HG02678 (cell line): ENCODE data around the gene YEATS2.
"Not testable (repeated sequence)": the region's sequence is repeated elsewhere in the genome, so short reads cannot be mapped to it uniquely, and the experiment has no call there.

Experiments
- ATAC-seq: cut with Tn5 transposase; IDR thresholded peaks from one replicate; pipeline ENCODE4 v1.9.1; 2021; ENCODE audit warnings: mild to moderate bottlenecking, moderate library complexity; ENCODE audit not compliant: unreplicated experiment

YEATS2 gene

DNA sequence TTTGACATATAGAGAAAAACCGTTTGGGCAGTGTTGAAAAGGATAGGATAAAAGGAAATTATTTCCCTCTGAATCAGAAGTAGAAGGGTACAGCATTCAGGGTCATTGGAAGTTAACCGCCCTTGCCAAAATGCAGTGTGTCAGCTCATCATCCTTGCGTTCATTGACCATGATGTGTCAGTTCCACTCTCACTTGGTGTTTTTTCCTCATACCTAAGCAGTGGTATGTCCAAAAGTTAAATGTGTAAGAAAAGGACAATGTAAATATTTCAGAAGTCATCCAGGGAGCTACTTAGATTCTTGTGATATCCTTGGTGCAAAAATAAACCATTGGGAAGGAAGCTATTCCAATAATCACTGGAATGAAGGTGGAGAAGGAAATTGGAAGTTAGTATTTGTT is 77.0 kb downstream of the YEATS2 start:
- no peak for ATAC-seq

- ATAC-seq = no peak
These were observed 78.2 kb downstream of the YEATS2 start for GRCh38 chr3:183775781-183776180.

- not testable (repeated sequence) for ATAC-seq
These were observed 78.9 kb downstream of the YEATS2 start for GRCh38 chr3:183776451-183776850.

DNA sequence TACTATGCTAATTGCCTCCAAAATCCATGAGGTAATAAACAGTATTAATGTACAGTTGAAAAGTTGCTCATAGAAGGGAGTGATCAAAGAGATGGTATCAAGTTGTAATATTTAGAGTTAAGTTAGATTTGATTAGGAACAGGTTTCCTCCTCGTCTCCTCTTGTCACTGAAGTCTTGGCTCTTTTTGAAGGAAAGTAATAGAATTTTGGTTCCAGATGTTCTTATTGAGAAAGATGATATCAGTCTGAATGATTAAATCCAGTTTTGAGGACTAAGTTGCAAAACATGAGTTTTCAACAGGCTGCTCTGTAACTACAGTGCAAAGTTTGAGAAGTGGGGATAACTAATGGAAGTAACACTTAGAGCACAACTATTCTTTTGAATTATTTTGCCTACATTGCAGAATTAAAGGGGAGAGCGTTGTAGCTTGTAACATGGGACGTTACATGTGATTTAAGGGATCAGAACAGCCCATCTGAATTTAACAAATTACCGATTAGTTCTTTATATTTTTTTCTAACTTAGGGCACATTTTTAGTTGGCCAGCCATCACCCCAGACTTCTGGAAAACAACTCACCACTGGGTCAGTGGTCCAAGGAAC is 79.5 kb downstream of the YEATS2 start:
- ATAC-seq = no peak

DNA sequence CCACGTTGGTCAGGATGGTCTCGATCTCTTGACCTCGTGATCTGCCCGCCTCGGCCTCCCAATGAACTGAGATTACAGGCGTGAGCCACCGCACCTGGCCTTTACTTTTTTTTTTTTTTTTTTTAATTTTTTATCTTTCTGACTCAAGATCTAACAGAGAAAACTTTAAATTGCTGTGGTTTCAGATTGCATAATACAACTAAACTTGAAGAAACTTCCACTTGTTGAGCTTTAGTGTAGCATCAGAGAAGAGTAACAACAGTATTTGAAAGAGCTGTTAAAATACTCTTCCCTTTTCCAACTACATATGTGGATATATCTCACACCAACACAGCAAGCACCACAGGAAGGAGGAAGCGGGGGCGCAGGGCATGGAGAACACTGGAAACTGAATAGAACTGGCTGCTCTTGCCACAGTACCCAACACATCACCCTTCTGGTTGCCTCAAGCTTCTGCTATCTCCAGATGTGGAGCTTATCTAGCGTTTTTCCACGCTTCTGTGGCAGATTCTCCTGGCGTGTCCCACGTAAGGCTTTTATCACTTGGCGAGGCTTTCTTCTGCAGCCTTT is 82.4 kb downstream of the YEATS2 start:
- ATAC-seq = no peak

DNA sequence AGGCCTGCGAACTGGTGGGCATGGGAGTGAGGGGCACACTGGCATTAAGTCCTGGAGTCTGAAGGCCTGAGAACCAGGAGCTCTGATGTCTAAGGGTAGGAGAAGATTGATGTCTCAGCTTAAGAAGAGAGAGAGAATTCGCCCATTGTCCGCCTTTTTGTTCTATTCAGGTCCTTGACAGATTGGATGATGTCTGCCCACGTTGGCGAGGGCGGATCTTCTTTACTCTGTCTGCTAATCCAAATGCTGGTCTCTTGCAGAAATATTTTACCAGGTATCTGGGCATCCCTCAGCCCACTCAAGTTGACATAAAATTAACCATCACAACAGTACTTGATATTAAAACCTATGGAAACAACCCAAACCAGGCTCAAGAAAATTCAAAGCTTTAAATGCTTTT is 83.6 kb downstream of the YEATS2 start:
- ATAC-seq = no peak

GRCh38 chr3:183782576-183783276 is 85.1 kb downstream of the YEATS2 start:
- ATAC-seq = no peak

DNA sequence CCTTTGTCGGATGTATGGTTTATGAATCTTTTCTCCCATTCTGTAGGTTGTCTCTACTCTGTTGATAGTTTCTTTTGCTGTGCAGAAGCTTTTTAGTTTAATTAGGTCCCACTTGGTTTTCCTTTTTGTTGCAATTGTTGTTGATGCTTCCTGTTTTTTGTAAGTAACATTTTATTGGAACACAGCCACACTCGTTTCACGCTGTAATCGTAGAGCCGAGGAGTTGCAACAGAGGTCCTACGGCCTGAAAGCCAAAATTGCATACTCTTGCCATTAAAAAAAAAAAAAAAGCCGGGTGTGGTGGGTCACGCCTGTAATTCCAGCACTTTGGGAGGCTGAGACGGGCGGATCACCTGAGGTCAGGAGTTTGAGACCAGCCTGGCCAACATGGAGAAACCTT is 86.9 kb downstream of the YEATS2 start:
- not testable (repeated sequence) for ATAC-seq

- no peak for ATAC-seq
These were observed 92.2 kb downstream of the YEATS2 start for GRCh38 chr3:183789826-183790225.

DNA sequence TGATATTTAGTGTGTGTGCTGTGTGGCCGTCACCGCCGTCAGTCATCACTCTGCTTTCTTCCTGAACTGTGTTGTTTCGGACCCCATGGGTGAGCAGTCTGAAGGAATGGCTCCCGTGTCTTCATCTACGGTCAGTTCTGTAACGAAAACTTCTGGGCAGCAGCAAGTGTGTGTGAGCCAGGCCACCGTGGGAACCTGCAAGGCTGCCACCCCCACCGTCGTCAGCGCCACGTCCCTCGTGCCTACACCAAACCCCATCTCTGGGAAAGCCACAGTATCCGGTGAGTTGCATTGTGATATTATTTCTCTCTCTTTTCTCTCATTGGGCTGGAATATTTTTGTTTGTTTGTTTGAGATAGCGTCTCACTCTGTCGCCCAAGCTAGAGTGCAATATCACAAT is 93.1 kb downstream of the YEATS2 start:
- ATAC-seq = no peak

GRCh38 chr3:183792976-183793375 is 95.4 kb downstream of the YEATS2 start:
- no peak for ATAC-seq

GRCh38 chr3:183794452-183794851 is 96.9 kb downstream of the YEATS2 start:
- no peak for ATAC-seq

- no peak for ATAC-seq
These were observed 98.8 kb downstream of the YEATS2 start for GRCh38 chr3:183796372-183796771.

- no peak for ATAC-seq
These were observed 100.4 kb downstream of the YEATS2 start for GRCh38 chr3:183797996-183798395.

GRCh38 chr3:183799461-183799860 is 101.9 kb downstream of the YEATS2 start:
- no peak for ATAC-seq

- no peak for ATAC-seq
These were observed 102.8 kb downstream of the YEATS2 start for GRCh38 chr3:183800243-183800863.

DNA sequence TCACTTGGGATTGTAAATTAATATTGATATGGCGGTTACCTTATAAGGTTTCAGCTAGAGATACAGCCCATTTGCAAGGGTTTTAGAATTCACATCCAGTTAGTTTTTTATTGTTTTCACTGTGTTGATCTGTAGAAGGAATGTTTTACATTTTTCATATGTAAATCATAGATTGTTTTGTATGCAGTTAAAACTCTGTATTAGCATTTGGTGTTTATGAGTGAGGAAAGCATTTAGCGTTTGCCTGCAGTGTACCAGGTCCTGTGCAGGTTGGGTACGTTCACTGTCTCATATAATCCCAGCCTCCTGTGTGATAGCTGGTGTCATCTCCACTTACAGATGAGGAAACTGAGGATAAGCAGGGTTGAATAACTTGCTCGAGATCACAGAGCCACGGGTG is 104.0 kb downstream of the YEATS2 start:
- no peak for ATAC-seq

DNA sequence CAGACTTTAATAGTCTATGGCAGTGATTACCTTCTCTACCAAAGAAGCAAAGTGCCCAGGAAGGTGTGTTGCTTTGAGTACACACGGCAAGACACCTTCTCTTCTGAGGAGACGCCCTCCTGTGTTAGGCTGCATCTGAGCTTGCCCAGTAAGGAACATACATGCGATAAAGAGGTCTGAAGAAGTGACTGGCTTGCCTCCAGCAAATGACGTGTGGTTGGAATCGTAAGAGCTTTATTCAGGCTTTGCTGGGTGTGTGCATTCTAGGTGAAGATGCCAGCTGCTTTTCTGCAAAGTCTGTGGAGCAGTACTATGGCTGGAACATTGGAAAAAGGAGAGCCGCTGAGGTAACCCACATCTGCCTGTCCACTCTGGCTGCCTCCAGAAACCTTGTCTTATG is 105.4 kb downstream of the YEATS2 start:
- ATAC-seq = no peak

- no peak for ATAC-seq
These were observed 109.7 kb downstream of the YEATS2 start for GRCh38 chr3:183807209-183807728.

DNA sequence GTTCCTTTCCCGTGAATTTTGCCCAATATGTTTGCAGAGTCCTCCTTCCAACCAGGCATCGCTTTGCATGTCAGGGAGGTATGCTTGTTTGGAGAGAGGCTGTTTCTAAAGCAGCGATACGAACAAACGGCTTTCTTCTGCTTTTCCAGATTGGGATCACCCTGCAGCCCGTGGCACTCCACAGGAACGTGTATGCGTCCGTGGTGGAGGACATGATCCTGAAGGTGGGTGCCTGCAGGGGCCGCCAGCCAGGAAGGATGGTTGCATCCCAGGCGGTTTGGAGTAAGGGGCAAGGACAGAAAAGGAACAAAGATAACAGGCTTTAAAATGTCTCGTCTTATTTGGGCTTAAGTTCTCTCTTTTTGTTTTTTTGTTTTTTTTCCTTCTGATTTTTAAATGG is 110.3 kb downstream of the YEATS2 start:
- no peak for ATAC-seq

- no peak for ATAC-seq
These were observed 110.8 kb downstream of the YEATS2 start for GRCh38 chr3:183808355-183808754.

- ATAC-seq = no peak
These were observed 111.7 kb downstream of the YEATS2 start for GRCh38 chr3:183809270-183809669.
